Breast epithelium (tissue), 4 donors: ENCODE data around the gene DNAJC22. TPM values are rescaled to one million over a fixed set of nuclear protein-coding genes. Genes with fewer than 3 reads are reported as not detected.

Source experiments
- DNase-seq, 2 donors: peaks; one replicate each; pipeline ENCODE4 v3.0.0-alpha.2; 2019; ENCODE audit warnings: low spot score in 2 of 2
- H3K27ac ChIP-seq, 2 donors: fragments of 200-600 bp; sonication (generic) in 1 of 2; one replicate each; pipeline ENCODE4 v1.5.1; 2016 to 2019; ENCODE audit warnings: mild to moderate bottlenecking in 1 of 2
- H3K27me3 ChIP-seq, 2 donors: fragments of 200-600 bp; sonication (generic) in 1 of 2; one replicate each; pipeline versions ENCODE4 v1.5.1 to v1.6.0; 2017 to 2019; ENCODE audit warnings: control low read depth in 1 of 2, mild to moderate bottlenecking in 1 of 2
- H3K36me3 ChIP-seq: fragments of 200-600 bp; one replicate; pipeline ENCODE4 v1.5.1; 2019
- H3K4me1 ChIP-seq, 2 donors: fragments of 200-600 bp; sonication (generic); one replicate each; pipeline ENCODE4 v1.5.1; 2016 to 2019; ENCODE audit warnings: control low read depth in 1 of 2
- H3K4me3 ChIP-seq, 3 donors: fragments of 200-600 bp; sonication (generic); 1 replicate in 2 of 3; 2 replicates in 1 of 3; pipeline ENCODE4 v1.5.1; 2016 to 2019; ENCODE audit warnings: mild to moderate bottlenecking in 3 of 3, moderate library complexity in 2 of 3
- H3K9me3 ChIP-seq, 2 donors: fragments of 200-600 bp; sonication (generic) in 1 of 2; one replicate each; pipeline ENCODE4 v1.5.1; 2016 to 2019; ENCODE audit warnings: control low read depth in 1 of 2
- CTCF ChIP-seq, 3 donors: fragments of 450-650 bp; IDR thresholded peaks; one replicate each; pipeline ENCODE4 v1.5.1; 2016 to 2017; ENCODE audit warnings: antibody characterized with exemption in 3 of 3, mild to moderate bottlenecking in 3 of 3, moderate library complexity in 3 of 3
- POLR2A ChIP-seq: fragments of 450-650 bp; IDR thresholded peaks from one replicate; pipeline ENCODE4 v1.6.1; 2016; ENCODE audit warnings: antibody characterized with exemption, mild to moderate bottlenecking, moderate library complexity
- POLR2AphosphoS5 ChIP-seq, 3 donors: sonication (generic); formaldehyde crosslinking; IDR thresholded peaks; one replicate each; pipeline ENCODE4 v1.6.1; 2017; ENCODE audit warnings: antibody characterized with exemption in 3 of 3
- intact Hi-C: fragments of 100-400 bp; cut with DNase I; formaldehyde crosslinking; loops from one replicate; pipeline ENCODE4 v1.15.1; 2023; ENCODE audit warnings: low total_unique reads
- total RNA-seq, 3 donors: library from RNA; depleted of rRNA; stranded (reverse); fragments of >200 nt; gene quantifications; one replicate each; pipeline ENCODE4 v1.1.0, GENCODE V29; 2016

The DNAJC22 gene
- total RNA-seq, 3 donors from 2014 or later: 3.6 to 5.0 TPM; not detected in 1

- no peak for DNase-seq
- intact Hi-C loops: no loop called here
- no peaks in the 10 kb centered on the region for H3K27me3 ChIP-seq
- H3K27ac ChIP-seq: no peak overlapping the region
- TF ChIP-seq POLR2A: no peak
- no peak for TF ChIP-seq CTCF (IDR thresholded peaks at IDR 0.05)
- TF ChIP-seq POLR2AphosphoS5 (IDR thresholded peaks at IDR 0.05): no peak
- H3K4me3 ChIP-seq: no peak overlapping the region
- H3K9me3 ChIP-seq: no peaks in the 10 kb centered on the region
- H3K4me1 ChIP-seq: no peaks in the 10 kb centered on the region
- no peaks in the 10 kb centered on the region for H3K36me3 ChIP-seq
Measured at GRCh38 chr12:49388682-49389386, 42.1 kb downstream of the DNAJC22 start.

GRCh38 chr12:49389387-49389703 is 42.7 kb downstream of the DNAJC22 start:
- H3K36me3 ChIP-seq: no peaks in the 10 kb centered on the region
- no peak overlapping the region for H3K4me3 ChIP-seq
- no peaks in the 10 kb centered on the region for H3K4me1 ChIP-seq
- intact Hi-C loops: no loop called here
- no peaks in the 10 kb centered on the region for H3K27me3 ChIP-seq
- H3K27ac ChIP-seq: no peak overlapping the region
- H3K9me3 ChIP-seq: no peaks in the 10 kb centered on the region
- no peak for DNase-seq
- TF ChIP-seq POLR2AphosphoS5 (IDR thresholded peaks at IDR 0.05): no peak
- no peak for TF ChIP-seq CTCF (IDR thresholded peaks at IDR 0.05)
- TF ChIP-seq POLR2A: no peak

- no peaks in the 10 kb centered on the region for H3K4me1 ChIP-seq
- no peak overlapping the region for H3K27ac ChIP-seq
- TF ChIP-seq CTCF (IDR thresholded peaks at IDR 0.05) (no peak), POLR2AphosphoS5 (IDR thresholded peaks at IDR 0.05) (no peak), POLR2A (no peak)
- DNase-seq: no peak
- no peaks in the 10 kb centered on the region for H3K27me3 ChIP-seq
- no peaks in the 10 kb centered on the region for H3K9me3 ChIP-seq
- no peaks in the 10 kb centered on the region for H3K36me3 ChIP-seq
- intact Hi-C loops: no loop called here
- H3K4me3 ChIP-seq: no peak overlapping the region
Measured at GRCh38 chr12:49397000-49397399, 50.3 kb downstream of the DNAJC22 start.

- Histone ChIP-seq H3K4me1 (no peaks in the 10 kb centered on the region), H3K27me3 (no peaks in the 10 kb centered on the region), H3K4me3 (no peak overlapping the region), H3K36me3 (no peaks in the 10 kb centered on the region), H3K9me3 (no peaks in the 10 kb centered on the region), H3K27ac (no peak overlapping the region)
- DNase-seq: no peak
- TF ChIP-seq POLR2AphosphoS5 (IDR thresholded peaks at IDR 0.05): no peak
- intact Hi-C loops: no loop called here
Measured at GRCh38 chr12:49400304-49400703, 53.6 kb downstream of the DNAJC22 start.

Other genes with a start within 250 kb of the DNAJC22 start
- 10 to 100 TPM; 37.6 to 73.0 (median 58.3) TPM for gene LMBR1L, start 236.0 kb upstream of the DNAJC22 start, total RNA-seq
- 100 to 1,000 TPM; 329 to 646 (median 567) TPM for gene TUBA1B, start 215.5 kb upstream of the DNAJC22 start, total RNA-seq
- 100 to 1,000 TPM; 133 to 215 (median 150) TPM for gene TUBA1A, start 157.8 kb upstream of the DNAJC22 start, total RNA-seq
- 100 to 1,000 TPM in 1 of 3 donors, 10 to 100 TPM in 2; 91.9 to 123 (median 97.3) TPM for gene TUBA1C, start 81.8 kb upstream of the DNAJC22 start, total RNA-seq
- gene PRPH, start 51.7 kb upstream of the DNAJC22 start, total RNA-seq: 1 to 10 TPM in 1 of 3 donors, under 1 TPM in 1, not detected in 1; 0.96 to 2.0 TPM
- 1 to 10 TPM in 1 of 3 donors, under 1 TPM in 2; 0.29 to 1.8 (median 0.66) TPM for gene TROAP, start 23.6 kb upstream of the DNAJC22 start, total RNA-seq
- gene C1QL4, start 9.7 kb upstream of the DNAJC22 start, total RNA-seq: under 1 TPM in 2 of 3 donors, not detected in 1; 0.33 to 0.44 TPM
- 10 to 100 TPM; 13.8 to 24.0 (median 22.0) TPM for gene SPATS2, start 20.6 kb downstream of the DNAJC22 start, total RNA-seq
- 1 to 10 TPM in 1 of 3 donors, under 1 TPM in 1, not detected in 1; 0.66 to 1.3 TPM for gene KCNH3, start 192.1 kb downstream of the DNAJC22 start, total RNA-seq
- 10 to 100 TPM; 37.6 to 52.4 (median 52.1) TPM for gene MCRS1, start 221.3 kb downstream of the DNAJC22 start, total RNA-seq